Thoracic aorta (tissue), 2 donors: ENCODE data around the gene DNAH3. TPM values are rescaled to one million over a fixed set of nuclear protein-coding genes. Genes with fewer than 3 reads are reported as not detected.
"Not testable (repeated sequence)": the region's sequence is repeated elsewhere in the genome, so short reads cannot be mapped to it uniquely, and the experiment has no call there.

Source experiments
- ATAC-seq: fragments of 150-250 bp; one replicate; pipeline ENCODE4 v1.8.0; 2017; ENCODE audit warnings: low read depth; ENCODE audit not compliant: insufficient number of reproducible peaks, low FRiP score
- DNase-seq: peaks from one replicate; pipeline ENCODE4 v3.0.0-alpha.2; 2020; ENCODE audit warnings: low spot score
- H3K27ac ChIP-seq, 2 donors: fragments of 200-600 bp; sonication (generic); 1 replicate in 1 of 2; 2 replicates in 1 of 2; pipeline ENCODE4 v1.5.1; 2016; ENCODE audit warnings: mild to moderate bottlenecking in 2 of 2, moderate library complexity in 2 of 2
- H3K27me3 ChIP-seq: fragments of 200-600 bp; sonication (generic); replicated peaks from 2 replicates; pipeline ENCODE4 v1.6.0; 2016; ENCODE audit warnings: mild to moderate bottlenecking; ENCODE audit not compliant: insufficient read depth
- H3K36me3 ChIP-seq: fragments of 200-600 bp; sonication (generic); one replicate; pipeline ENCODE4 v1.5.1; 2016
- H3K4me1 ChIP-seq, 2 donors: fragments of 200-600 bp; sonication (generic); 1 replicate in 1 of 2; 2 replicates in 1 of 2; pipeline versions ENCODE4 v1.5.1 to v1.6.0; 2016; ENCODE audit warnings: low read depth in 2 of 2, mild to moderate bottlenecking in 1 of 2; ENCODE audit not compliant: control insufficient read depth in 1 of 2
- H3K4me3 ChIP-seq: fragments of 200-600 bp; sonication (generic); 2 replicates; pipeline ENCODE4 v1.5.1; 2016; ENCODE audit warnings: mild to moderate bottlenecking
- H3K9me3 ChIP-seq: fragments of 200-600 bp; sonication (generic); 2 replicates; pipeline ENCODE4 v1.5.1; 2016
- total RNA-seq, 2 donors: library from RNA; depleted of rRNA; stranded (reverse); fragments of >200 nt; gene quantifications; one replicate each; pipeline versions ENCODE4 v1.1.0 to v1.2.3, GENCODE V29; 2016
- TF ChIP-seq, protein P1 (sequence below): fragments of 200-600 bp; sonication (generic); IDR thresholded peaks from one replicate; pipeline ENCODE4 v1.5.1; 2019; ENCODE audit warnings: antibody characterized with exemption

Gene DNAH3
- total RNA-seq, 2 donors from 2014 or later, result not detected

- H3K36me3 ChIP-seq, result no peaks in the 10 kb centered on the region
- ATAC-seq (no peak), DNase-seq (no peak)
- no peaks in the 10 kb centered on the region for H3K27me3 ChIP-seq
- TF ChIP-seq, protein P1, sequence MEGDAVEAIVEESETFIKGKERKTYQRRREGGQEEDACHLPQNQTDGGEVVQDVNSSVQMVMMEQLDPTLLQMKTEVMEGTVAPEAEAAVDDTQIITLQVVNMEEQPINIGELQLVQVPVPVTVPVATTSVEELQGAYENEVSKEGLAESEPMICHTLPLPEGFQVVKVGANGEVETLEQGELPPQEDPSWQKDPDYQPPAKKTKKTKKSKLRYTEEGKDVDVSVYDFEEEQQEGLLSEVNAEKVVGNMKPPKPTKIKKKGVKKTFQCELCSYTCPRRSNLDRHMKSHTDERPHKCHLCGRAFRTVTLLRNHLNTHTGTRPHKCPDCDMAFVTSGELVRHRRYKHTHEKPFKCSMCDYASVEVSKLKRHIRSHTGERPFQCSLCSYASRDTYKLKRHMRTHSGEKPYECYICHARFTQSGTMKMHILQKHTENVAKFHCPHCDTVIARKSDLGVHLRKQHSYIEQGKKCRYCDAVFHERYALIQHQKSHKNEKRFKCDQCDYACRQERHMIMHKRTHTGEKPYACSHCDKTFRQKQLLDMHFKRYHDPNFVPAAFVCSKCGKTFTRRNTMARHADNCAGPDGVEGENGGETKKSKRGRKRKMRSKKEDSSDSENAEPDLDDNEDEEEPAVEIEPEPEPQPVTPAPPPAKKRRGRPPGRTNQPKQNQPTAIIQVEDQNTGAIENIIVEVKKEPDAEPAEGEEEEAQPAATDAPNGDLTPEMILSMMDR, result no peak
- H3K4me1 ChIP-seq, result peaks cover 20 to 40% of the 10 kb centered on the region in 2 donors
- H3K9me3 ChIP-seq, result no peaks in the 10 kb centered on the region
- H3K4me3 ChIP-seq, result peak overlapping the region; percentile 96
- peak overlapping the region; percentile 76 to 79 for H3K27ac ChIP-seq
Observed at GRCh38 chr16:21157632-21158031, 7.0 kb upstream of the DNAH3 start.

- TF ChIP-seq, protein P1, result peak; percentile 42
- Histone ChIP-seq H3K4me3 (no peak overlapping the region), H3K36me3 (no peaks in the 10 kb centered on the region), H3K4me1 (peaks cover 13 to 33% of the 10 kb centered on the region in 2 donors), H3K27ac (peak overlapping the region in 1 of 2 donors; percentile 79), H3K9me3 (no peaks in the 10 kb centered on the region), H3K27me3 (no peaks in the 10 kb centered on the region)
- DNase-seq (no peak), ATAC-seq (no peak)
Observed at GRCh38 chr16:21156767-21157467, 6.3 kb upstream of the DNAH3 start.

GRCh38 chr16:21156011-21156410, 5.4 kb upstream of the DNAH3 start:
- H3K27me3 ChIP-seq, ATAC-seq, DNase-seq, H3K9me3 ChIP-seq, H3K27ac ChIP-seq, H3K36me3 ChIP-seq, H3K4me3 ChIP-seq: not testable (repeated sequence)
- peaks cover 11 to 24% of the 10 kb centered on the region in 2 donors for H3K4me1 ChIP-seq

DNA sequence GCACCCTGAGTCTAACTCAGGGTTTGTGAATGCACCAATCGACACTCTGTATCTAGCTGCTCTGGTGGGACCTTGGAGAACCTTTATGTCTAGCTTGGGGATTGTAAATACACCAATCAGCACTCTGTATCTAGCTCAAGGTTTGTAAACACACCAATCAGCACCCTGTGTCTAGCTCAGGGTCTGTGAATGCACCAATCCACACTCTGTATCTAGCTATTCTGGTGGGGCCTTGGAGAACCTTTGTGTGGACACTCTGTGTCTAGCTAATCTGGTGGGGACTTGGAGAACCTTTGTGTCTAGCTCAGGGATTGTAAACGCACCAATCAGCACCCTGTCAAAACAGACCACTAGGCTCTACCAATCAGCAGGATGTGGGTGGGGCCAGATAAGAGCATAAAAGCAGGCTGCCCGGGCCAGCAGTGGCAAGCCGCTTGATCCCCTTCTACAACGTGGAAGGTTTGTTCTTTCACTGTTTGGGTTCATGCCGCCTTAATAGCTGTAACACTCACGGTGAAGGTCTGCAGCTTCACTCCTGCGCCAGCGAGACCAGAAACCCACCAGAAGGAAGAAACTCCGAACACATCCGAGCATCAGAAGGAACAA, 2.6 kb upstream of the DNAH3 start:
- peaks cover 4 to 20% of the 10 kb centered on the region in 2 donors for H3K4me1 ChIP-seq
- H3K27me3 ChIP-seq, H3K9me3 ChIP-seq, H3K27ac ChIP-seq, H3K36me3 ChIP-seq, H3K4me3 ChIP-seq, DNase-seq, ATAC-seq: not testable (repeated sequence)

GRCh38 chr16:21152160-21153030, 1.7 kb upstream of the DNAH3 start:
- not testable (repeated sequence) for H3K9me3 ChIP-seq, H3K27me3 ChIP-seq, ATAC-seq, H3K36me3 ChIP-seq, H3K4me3 ChIP-seq, DNase-seq, H3K27ac ChIP-seq
- H3K4me1 ChIP-seq, result peaks cover 0 to 12% of the 10 kb centered on the region in 2 donors

DNA sequence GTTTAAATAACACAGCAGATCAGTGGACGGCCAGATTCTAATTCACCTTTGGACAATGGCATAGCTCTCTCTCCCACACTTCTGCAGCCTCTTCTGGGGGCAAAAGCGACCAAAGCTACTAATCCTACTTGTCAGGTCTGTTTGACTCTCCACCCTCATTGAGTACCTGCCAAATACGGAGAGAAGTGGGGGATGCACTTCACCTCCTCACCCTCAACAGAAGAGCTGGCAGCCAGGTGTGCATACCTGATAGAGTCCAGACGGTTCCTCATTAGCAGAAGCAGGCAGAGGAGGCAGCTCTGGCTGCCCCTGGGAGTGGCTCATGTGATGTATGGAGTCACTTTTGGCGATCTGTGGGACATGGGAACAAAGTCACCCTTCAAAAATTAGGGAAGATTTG, 4.9 kb downstream of the DNAH3 start:
- H3K4me3 ChIP-seq, result no peak overlapping the region
- no peak for DNase-seq
- H3K4me1 ChIP-seq, result peaks cover 0 to 3% of the 10 kb centered on the region in 2 donors
- no peaks in the 10 kb centered on the region for H3K36me3 ChIP-seq
- no peaks in the 10 kb centered on the region for H3K9me3 ChIP-seq
- TF ChIP-seq, protein P1, result no peak
- ATAC-seq, result no peak
- H3K27ac ChIP-seq, result no peak overlapping the region
- no peaks in the 10 kb centered on the region for H3K27me3 ChIP-seq
